GM23338 (cell line): ENCODE results near the gene TSHZ2. TPM values are rescaled to one million over a fixed set of nuclear protein-coding genes. Genes with fewer than 3 reads are reported as not detected.

Experiments used
- ATAC-seq: fragments of 200-7000 bp; cut with Tn5 transposase; 3 replicates; pipeline ENCODE4 v1.9.1; 2020
- DNase-seq: peaks from one replicate; pipeline ENCODE4 v3.0.0-alpha.2; 2015; ENCODE audit warnings: low spot score
- H2AFZ ChIP-seq: fragments of 200-600 bp; sonication (generic); 2 replicates; pipeline ENCODE4 v1.8.0; 2016; ENCODE audit warnings: antibody characterized with exemption, mild to moderate bottlenecking, moderate library complexity
- H3F3A ChIP-seq: fragments of 200-600 bp; sonication (generic); replicated peaks from 2 replicates; pipeline ENCODE4 v1.8.0; 2017; ENCODE audit warnings: antibody characterized with exemption, mixed run types, low read depth
- H3K27ac ChIP-seq: fragments of 200-600 bp; sonication (generic); 2 replicates; pipeline ENCODE4 v1.6.1; 2016; ENCODE audit warnings: low read depth
- H3K27me3 ChIP-seq: fragments of 200-600 bp; sonication (generic); 2 replicates; pipeline ENCODE4 v1.8.0; 2016; ENCODE audit warnings: mild to moderate bottlenecking, mixed run types, moderate library complexity; ENCODE audit not compliant: insufficient read depth
- H3K36me3 ChIP-seq: fragments of 200-600 bp; sonication (generic); 2 replicates; pipeline ENCODE4 v1.8.0; 2016; ENCODE audit warnings: mild to moderate bottlenecking; ENCODE audit not compliant: insufficient read depth
- H3K4me1 ChIP-seq: fragments of 200-600 bp; sonication (generic); 2 replicates; pipeline ENCODE4 v1.8.0; 2016; ENCODE audit warnings: mild to moderate bottlenecking, moderate library complexity; ENCODE audit not compliant: insufficient read depth
- H3K4me2 ChIP-seq: fragments of 200-600 bp; sonication (generic); 2 replicates; pipeline ENCODE4 v1.7.1; 2017; ENCODE audit warnings: mixed run types
- H3K4me3 ChIP-seq: fragments of 200-600 bp; sonication (generic); 2 replicates; pipeline ENCODE4 v1.6.1; 2016; ENCODE audit warnings: mixed run types
- H3K79me2 ChIP-seq: fragments of 200-600 bp; sonication (generic); replicated peaks from 2 replicates; pipeline ENCODE4 v1.8.0; 2017; ENCODE audit warnings: mild to moderate bottlenecking; ENCODE audit not compliant: insufficient read depth
- H3K9me2 ChIP-seq: fragments of 200-600 bp; sonication (generic); 2 replicates; pipeline ENCODE4 v1.8.0; 2017; ENCODE audit not compliant: insufficient read depth
- H4K20me1 ChIP-seq: fragments of 200-600 bp; sonication (generic); replicated peaks from 2 replicates; pipeline ENCODE4 v1.8.0; 2017; ENCODE audit warnings: mild to moderate bottlenecking; ENCODE audit not compliant: insufficient read depth
- H3K27ac Mint-ChIP-seq: 2 replicates; pipeline ENCODE4 v1.8.0; 2020; ENCODE audit warnings: inconsistent platforms, mild to moderate bottlenecking, moderate library complexity, mixed read lengths
- H3K27me3 Mint-ChIP-seq: 3 replicates; pipeline ENCODE4 v1.8.0; 2022; ENCODE audit warnings: low read depth, mild to moderate bottlenecking, moderate library complexity, mixed read lengths, inconsistent platforms; ENCODE audit not compliant: insufficient read depth, poor library complexity
- H3K36me3 Mint-ChIP-seq: 3 replicates; pipeline ENCODE4 v1.8.0; 2021; ENCODE audit warnings: low read depth, mild to moderate bottlenecking, inconsistent platforms, moderate library complexity, mixed read lengths
- H3K4me1 Mint-ChIP-seq: 3 replicates; pipeline ENCODE4 v1.8.0; 2020; ENCODE audit warnings: mild to moderate bottlenecking, inconsistent platforms, mixed read lengths
- H3K4me3 Mint-ChIP-seq: 3 replicates; pipeline ENCODE4 v1.8.0; 2021; ENCODE audit warnings: moderate library complexity, mild to moderate bottlenecking, inconsistent platforms, mixed read lengths
- H3K9me3 Mint-ChIP-seq: 3 replicates; pipeline ENCODE4 v1.8.0; 2020; ENCODE audit warnings: moderate library complexity, mild to moderate bottlenecking, inconsistent platforms, mixed read lengths
- CREB1 ChIP-seq: fragments of 250-450 bp; sonication (Bioruptor Pico); IDR thresholded peaks from 2 replicates; pipeline ENCODE4 v1.5.0; 2020; ENCODE audit warnings: low read depth, mild to moderate bottlenecking, moderate library complexity
- CTCF ChIP-seq, 2 experiments: fragments of 200-600 bp in 1 of 2; sonication (generic) in 1 of 2; conservative IDR thresholded peaks; 2 replicates each; pipeline versions ENCODE4 v1.5.1 to v1.6.1; 2016 to 2017; ENCODE audit warnings: antibody characterized with exemption in 2 of 2, low read depth in 2 of 2, mild to moderate bottlenecking in 2 of 2, moderate library complexity in 1 of 2
- EZH2 ChIP-seq: fragments of 200-600 bp; sonication (generic); IDR thresholded peaks from one replicate; pipeline ENCODE4 v1.8.0; 2017; ENCODE audit warnings: antibody characterized with exemption, mild to moderate bottlenecking, low read depth; ENCODE audit not compliant: unreplicated experiment
- EZH2phosphoT487 ChIP-seq: fragments of 200-600 bp; sonication (generic); IDR thresholded peaks from one replicate; pipeline ENCODE4 v1.8.1; 2018; ENCODE audit warnings: antibody characterized with exemption; ENCODE audit not compliant: unreplicated experiment
- JUNB ChIP-seq: IDR thresholded peaks from one replicate; pipeline ENCODE4 v1.6.1; 2016; ENCODE audit warnings: antibody characterized with exemption; ENCODE audit not compliant: unreplicated experiment
- NANOG ChIP-seq: IDR thresholded peaks from 2 replicates; pipeline ENCODE4 v1.6.1; 2016; ENCODE audit warnings: antibody characterized with exemption, borderline replicate concordance
- POLR2AphosphoS5 ChIP-seq: IDR thresholded peaks from 2 replicates; pipeline ENCODE4 v1.6.1; 2016; ENCODE audit warnings: antibody characterized with exemption, low read depth
- REST ChIP-seq: IDR thresholded peaks from one replicate; pipeline ENCODE4 v1.6.1; 2018; ENCODE audit warnings: antibody characterized with exemption; ENCODE audit not compliant: unreplicated experiment
- STAT1 ChIP-seq: IDR thresholded peaks from one replicate; pipeline ENCODE4 v1.6.1; 2016; ENCODE audit warnings: antibody characterized with exemption; ENCODE audit not compliant: unreplicated experiment
- ZNF114 ChIP-seq: fragments of 250-450 bp; sonication (Bioruptor Pico); IDR thresholded peaks from 2 replicates; pipeline ENCODE4 v1.5.0; 2020; ENCODE audit warnings: mild to moderate bottlenecking, moderate library complexity
- polyA plus RNA-seq: library from polyadenylated mRNA; unstranded; fragments of >200 nt; fragmentation: Nextera tagmentation; extraction: Ambion mirVana; gene quantifications from 2 replicates; pipeline ENCODE4 v1.2.1, GENCODE V29; 2016
- total RNA-seq: library from RNA; depleted of rRNA; stranded (reverse); fragments of >200 nt; shearing (Covaris generic); gene quantifications from 2 replicates; pipeline ENCODE4 v1.2.3, GENCODE V29; 2014

TSHZ2 gene
- total and polyA plus RNA-seq, 2 experiments from 2014 or later, result 0.49 to 1.3 TPM

- TF ChIP-seq REST (no peak), STAT1 (no peak), EZH2phosphoT487 (no peak), EZH2 (no peak), CREB1 (CRISPR knock-in tag) (no peak), ZNF114 (CRISPR knock-in tag) (no peak), CTCF (conservative IDR thresholded peaks at IDR 0.05; ENCODE audit: low read depth in 2 of 2) (no peak), NANOG (no peak), JUNB (no peak)
Measured at GRCh38 chr20:53002786-53003185, 30.6 kb downstream of the TSHZ2 start (continued).

- Mint-ChIP-seq H3K27me3 (peaks cover 2% of the 10 kb centered on the region), H3K9me3 (no peaks in the 10 kb centered on the region), H3K36me3 (no peaks in the 10 kb centered on the region), H3K4me3 (no peak overlapping the region), H3K27ac (no peak overlapping the region), H3K4me1 (peaks cover 9% of the 10 kb centered on the region; the same call in 2 of the 3 replicates)
- Histone ChIP-seq H3F3A (no peaks in the 10 kb centered on the region), H3K4me3 (no peak overlapping the region), H4K20me1 (no peaks in the 10 kb centered on the region), H3K36me3 (no peaks in the 10 kb centered on the region), H3K27me3 (no peaks in the 10 kb centered on the region), H2AFZ (peak overlapping the region; percentile 4; the same call in 1 of the 2 replicates), H3K27ac (no peak overlapping the region), H3K4me2 (no peak overlapping the region), H3K79me2 (no peaks in the 10 kb centered on the region), H3K9me2 (no peaks in the 10 kb centered on the region), H3K4me1 (no peaks in the 10 kb centered on the region)
- ATAC-seq (no peak), DNase-seq (no peak)
- no peak for TF ChIP-seq POLR2AphosphoS5
Measured at GRCh38 chr20:53003420-53004154, 31.4 kb downstream of the TSHZ2 start.
